ACC112 (cell line): ENCODE measurements around the gene EXOSC5.
"Not testable (repeated sequence)": the region's sequence is repeated elsewhere in the genome, so short reads cannot be mapped to it uniquely, and the experiment has no call there.

Experiments used
- H2AFZ ChIP-seq: fragments of 200-600 bp; sonication (generic); one replicate; pipeline ENCODE4 v1.6.0; 2017; ENCODE audit warnings: antibody characterized with exemption, low read length; ENCODE audit not compliant: unreplicated experiment
- H3K27ac ChIP-seq: fragments of 200-600 bp; sonication (generic); 2 replicates; pipeline ENCODE4 v1.5.1; 2014; ENCODE audit warnings: low read depth, mild to moderate bottlenecking, antibody characterized with exemption, low read length, moderate library complexity
- H3K27me3 ChIP-seq: fragments of 200-600 bp; sonication (generic); 2 replicates; pipeline ENCODE4 v1.6.1; 2014; ENCODE audit warnings: mild to moderate bottlenecking, antibody characterized with exemption, low read length, moderate library complexity, mixed read lengths; ENCODE audit not compliant: insufficient read depth
- H3K36me3 ChIP-seq: fragments of 200-600 bp; sonication (generic); 2 replicates; pipeline ENCODE4 v1.6.1; 2016; ENCODE audit warnings: mild to moderate bottlenecking, antibody characterized with exemption, low read length, moderate library complexity, mixed read lengths; ENCODE audit not compliant: insufficient read depth
- H3K4me1 ChIP-seq: fragments of 200-600 bp; sonication (generic); one replicate; pipeline ENCODE4 v1.6.1; 2016; ENCODE audit warnings: low read length, mixed read lengths; ENCODE audit not compliant: insufficient read depth, unreplicated experiment, control insufficient read depth
- H3K4me3 ChIP-seq: fragments of 200-600 bp; sonication (generic); 2 replicates; pipeline ENCODE4 v1.5.1; 2014; ENCODE audit warnings: mild to moderate bottlenecking, low read depth, low read length
- H3K79me2 ChIP-seq: fragments of 200-600 bp; sonication (generic); one replicate; pipeline ENCODE4 v1.6.0; 2016; ENCODE audit warnings: low read length; ENCODE audit not compliant: control insufficient read depth, unreplicated experiment, insufficient read depth

The EXOSC5 gene

GRCh38 chr19:41354343-41354953 is 42.7 kb downstream of the EXOSC5 start:
- peak overlapping the region; percentile 98 for H3K4me3 ChIP-seq

GRCh38 chr19:41353466-41354342 is 43.5 kb downstream of the EXOSC5 start, which contains the start of gene TGFB1:
Gene TGFB1 (minus strand): TSS chr19:41353922. CDS start chr19:41353044, 878 bp downstream.
- no peaks in the 10 kb centered on the region for H3K36me3 ChIP-seq
- H3K4me3 ChIP-seq, result peak within 1 kb of the TSS; percentile 98
- H3K27me3 ChIP-seq, result no peaks in the 10 kb centered on the region
- no peak within 1 kb of the TSS for H2AFZ ChIP-seq
- H3K4me1 ChIP-seq, result no peaks in the 10 kb centered on the region
- H3K79me2 ChIP-seq, result peaks cover 37% of the 10 kb centered on the region
- peak within 1 kb of the TSS; percentile 16; the same call in 1 of the 2 replicates for H3K27ac ChIP-seq

More at GRCh38 chr19:41354343-41354953, 42.7 kb downstream of the EXOSC5 start:
- Histone ChIP-seq H3K27ac (no peak overlapping the region), H3K27me3 (no peaks in the 10 kb centered on the region), H3K4me1 (no peaks in the 10 kb centered on the region), H2AFZ (no peak overlapping the region), H3K36me3 (no peaks in the 10 kb centered on the region), H3K79me2 (peaks cover 31% of the 10 kb centered on the region)

- Histone ChIP-seq H3K27ac (peak overlapping the region; percentile 16; the same call in 1 of the 2 replicates), H3K36me3 (peaks cover 4% of the 10 kb centered on the region; the same call in 1 of the 2 replicates), H3K79me2 (peaks cover 37% of the 10 kb centered on the region), H3K4me1 (no peaks in the 10 kb centered on the region), H3K4me3 (peak overlapping the region; percentile 98), H3K27me3 (no peaks in the 10 kb centered on the region), H2AFZ (no peak overlapping the region)
Observed at GRCh38 chr19:41352609-41353465, 44.3 kb downstream of the EXOSC5 start.

GRCh38 chr19:41352279-41352608 is 44.9 kb downstream of the EXOSC5 start:
- H3K36me3 ChIP-seq, result peaks cover 4% of the 10 kb centered on the region; the same call in 1 of the 2 replicates
- peaks cover 37% of the 10 kb centered on the region for H3K79me2 ChIP-seq
- H3K4me1 ChIP-seq, result no peaks in the 10 kb centered on the region
- H3K27ac ChIP-seq, result peak overlapping the region; percentile 55; the same call in 1 of the 2 replicates
- no peaks in the 10 kb centered on the region for H3K27me3 ChIP-seq
- H3K4me3 ChIP-seq, result peak overlapping the region; percentile 98
- no peak overlapping the region for H2AFZ ChIP-seq

GRCh38 chr19:41351339-41352245 is 45.6 kb downstream of the EXOSC5 start:
- H3K36me3 ChIP-seq, result peaks cover 4% of the 10 kb centered on the region; the same call in 1 of the 2 replicates
- peak overlapping the region; percentile 55 for H3K27ac ChIP-seq
- H3K4me3 ChIP-seq, result peak overlapping the region; percentile 98
- no peaks in the 10 kb centered on the region for H3K4me1 ChIP-seq
- H2AFZ ChIP-seq, result no peak overlapping the region
- peaks cover 37% of the 10 kb centered on the region for H3K79me2 ChIP-seq
- H3K27me3 ChIP-seq, result no peaks in the 10 kb centered on the region

- Histone ChIP-seq H2AFZ (no peak overlapping the region), H3K36me3 (peaks cover 4% of the 10 kb centered on the region; the same call in 1 of the 2 replicates), H3K79me2 (peaks cover 37% of the 10 kb centered on the region), H3K4me1 (no peaks in the 10 kb centered on the region), H3K4me3 (peak overlapping the region; percentile 98), H3K27ac (peak overlapping the region; percentile 55; the same call in 1 of the 2 replicates), H3K27me3 (no peaks in the 10 kb centered on the region)
Observed at GRCh38 chr19:41350735-41351338, 46.3 kb downstream of the EXOSC5 start.

- H2AFZ ChIP-seq, H3K27ac ChIP-seq, H3K4me1 ChIP-seq, H3K4me3 ChIP-seq, H3K27me3 ChIP-seq, H3K36me3 ChIP-seq: not testable (repeated sequence)
- H3K79me2 ChIP-seq, result peaks cover 22% of the 10 kb centered on the region
Observed at GRCh38 chr19:41346916-41347315, 50.2 kb downstream of the EXOSC5 start.

- no peak overlapping the region for H3K27ac ChIP-seq
- no peak overlapping the region for H3K4me3 ChIP-seq
- peaks cover 9% of the 10 kb centered on the region; the same call in 1 of the 2 replicates for H3K36me3 ChIP-seq
- H3K79me2 ChIP-seq, result peaks cover 4% of the 10 kb centered on the region
- peaks cover 3% of the 10 kb centered on the region for H3K4me1 ChIP-seq
- no peak overlapping the region for H2AFZ ChIP-seq
- no peaks in the 10 kb centered on the region for H3K27me3 ChIP-seq
Observed at GRCh38 chr19:41344162-41344561, 53.0 kb downstream of the EXOSC5 start.

GRCh38 chr19:41341669-41342490 is 55.3 kb downstream of the EXOSC5 start:
- H3K4me1 ChIP-seq, result peaks cover 3% of the 10 kb centered on the region
- no peak overlapping the region for H2AFZ ChIP-seq
- no peaks in the 10 kb centered on the region for H3K79me2 ChIP-seq
- H3K27me3 ChIP-seq, result no peaks in the 10 kb centered on the region
- H3K36me3 ChIP-seq, result peaks cover 5% of the 10 kb centered on the region; the same call in 1 of the 2 replicates
- no peak overlapping the region for H3K4me3 ChIP-seq
- H3K27ac ChIP-seq, result no peak overlapping the region
